Retinal pigment epithelial cell (primary cell): ENCODE results near the gene OR52A5.

Source experiments
- DNase-seq: peaks from one replicate; pipeline ENCODE4 v3.0.0-alpha.2; 2010; ENCODE audit warnings: low read depth
- H3K4me3 ChIP-seq: 2 replicates; pipeline ENCODE4 v1.5.1; 2011; ENCODE audit warnings: mild to moderate bottlenecking, low read length, control low read depth, moderate library complexity
- TF ChIP-seq, protein P1 (sequence below): conservative IDR thresholded peaks from 2 replicates; pipeline ENCODE4 v1.5.1; 2011; ENCODE audit warnings: low read depth, low read length, control low read depth, inconsistent platforms

OR52A5 gene

DNA sequence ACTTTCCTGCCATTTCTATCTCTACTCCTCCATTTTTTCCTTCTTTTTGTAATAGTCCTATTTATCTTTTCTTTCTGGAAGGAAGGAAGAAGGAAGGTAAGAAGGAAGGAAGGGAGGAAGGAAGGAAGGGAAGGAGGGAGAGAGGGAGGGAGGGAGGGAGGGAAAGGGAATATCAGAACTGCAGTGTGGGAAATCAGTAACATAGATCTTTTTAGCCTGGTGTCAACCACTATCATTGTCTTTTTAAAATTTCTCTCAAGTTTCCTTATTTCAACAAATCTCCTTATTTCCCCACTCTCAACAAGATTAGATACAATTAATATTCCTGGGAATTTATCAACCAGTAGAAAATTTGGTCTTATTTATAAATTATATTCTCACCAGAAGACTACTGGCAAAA, 35.1 kb downstream of the OR52A5 start:
- H3K4me3 ChIP-seq: no peak overlapping the region
- DNase-seq: no peak
- TF ChIP-seq, protein P1, sequence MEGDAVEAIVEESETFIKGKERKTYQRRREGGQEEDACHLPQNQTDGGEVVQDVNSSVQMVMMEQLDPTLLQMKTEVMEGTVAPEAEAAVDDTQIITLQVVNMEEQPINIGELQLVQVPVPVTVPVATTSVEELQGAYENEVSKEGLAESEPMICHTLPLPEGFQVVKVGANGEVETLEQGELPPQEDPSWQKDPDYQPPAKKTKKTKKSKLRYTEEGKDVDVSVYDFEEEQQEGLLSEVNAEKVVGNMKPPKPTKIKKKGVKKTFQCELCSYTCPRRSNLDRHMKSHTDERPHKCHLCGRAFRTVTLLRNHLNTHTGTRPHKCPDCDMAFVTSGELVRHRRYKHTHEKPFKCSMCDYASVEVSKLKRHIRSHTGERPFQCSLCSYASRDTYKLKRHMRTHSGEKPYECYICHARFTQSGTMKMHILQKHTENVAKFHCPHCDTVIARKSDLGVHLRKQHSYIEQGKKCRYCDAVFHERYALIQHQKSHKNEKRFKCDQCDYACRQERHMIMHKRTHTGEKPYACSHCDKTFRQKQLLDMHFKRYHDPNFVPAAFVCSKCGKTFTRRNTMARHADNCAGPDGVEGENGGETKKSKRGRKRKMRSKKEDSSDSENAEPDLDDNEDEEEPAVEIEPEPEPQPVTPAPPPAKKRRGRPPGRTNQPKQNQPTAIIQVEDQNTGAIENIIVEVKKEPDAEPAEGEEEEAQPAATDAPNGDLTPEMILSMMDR: no peak

DNA sequence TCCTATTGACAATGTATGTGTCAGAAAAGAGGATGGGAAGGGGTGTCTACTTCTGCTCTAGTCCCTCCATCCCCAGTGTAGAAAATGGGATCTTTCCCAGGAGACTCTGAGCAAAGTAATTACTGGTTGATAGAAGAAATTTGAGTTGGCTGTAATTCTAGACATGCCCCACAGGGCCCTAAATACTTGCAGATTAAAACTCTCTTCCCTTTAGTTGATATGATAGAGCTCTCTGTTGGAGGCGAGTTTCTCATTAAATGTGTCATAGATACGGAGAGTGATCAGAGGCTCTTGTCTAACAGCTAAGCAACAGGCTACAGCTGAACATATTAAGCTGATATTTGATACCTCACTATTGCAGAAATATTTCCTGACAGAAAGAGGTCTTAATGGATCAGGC, 35.9 kb downstream of the OR52A5 start:
- TF ChIP-seq, protein P1: no peak
- no peak for DNase-seq
- no peak overlapping the region for H3K4me3 ChIP-seq

DNA sequence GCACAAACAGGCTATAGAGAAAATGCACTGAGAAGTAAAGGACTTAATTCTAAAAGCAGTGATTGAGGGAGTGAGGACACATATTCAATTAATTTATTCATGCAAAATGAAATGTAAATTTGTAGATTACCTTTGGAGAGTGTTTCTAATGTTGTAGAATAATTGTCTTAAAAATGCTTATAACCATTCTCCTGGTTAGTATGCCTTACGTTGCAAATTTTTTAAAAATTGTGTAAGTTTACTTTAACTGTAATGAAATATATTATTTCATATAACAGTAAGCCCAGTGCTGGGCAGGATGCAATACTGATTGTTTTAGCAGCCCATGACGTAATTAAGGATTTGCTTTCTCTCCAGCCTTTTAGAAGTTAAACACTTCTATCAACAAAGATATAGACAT, 42.1 kb downstream of the OR52A5 start:
- H3K4me3 ChIP-seq: no peak overlapping the region
- TF ChIP-seq, protein P1: no peak
- DNase-seq: no peak

DNA sequence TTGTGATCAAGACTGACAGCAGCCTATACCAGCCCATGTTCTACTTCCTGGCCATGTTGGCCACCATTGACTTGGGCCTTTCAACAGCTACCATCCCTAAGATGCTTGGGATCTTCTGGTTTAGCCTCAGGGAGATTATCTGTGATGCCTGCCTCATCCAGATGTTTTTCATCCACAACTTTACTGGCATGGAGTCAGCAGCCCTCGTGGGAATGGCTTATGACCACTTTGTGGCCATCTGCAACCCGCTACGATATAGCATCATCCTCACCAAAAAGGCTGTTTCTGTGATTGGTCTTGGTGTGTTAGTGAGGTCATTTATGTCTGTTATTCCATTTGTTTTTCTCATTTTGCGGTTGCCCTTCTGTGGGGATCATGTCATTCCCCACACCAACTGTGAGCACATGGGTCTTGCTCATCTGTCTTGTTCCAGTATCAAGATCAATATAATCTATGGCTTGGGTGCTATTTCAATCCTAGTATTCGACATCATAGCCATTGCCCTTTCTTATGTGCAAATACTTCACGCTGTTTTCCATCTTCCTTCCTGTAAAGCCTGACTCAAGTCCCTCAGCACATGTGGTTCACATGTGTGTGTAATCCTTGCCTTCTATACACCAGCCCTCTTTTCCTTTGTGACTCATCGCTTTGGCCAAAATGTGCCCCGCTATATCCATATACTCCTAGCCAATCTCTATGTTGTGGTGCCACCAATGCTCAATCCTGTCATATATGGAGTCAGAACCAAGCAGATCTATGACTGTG, 45.2 kb downstream of the OR52A5 start:
- no peak for DNase-seq
- TF ChIP-seq, protein P1: no peak

DNA sequence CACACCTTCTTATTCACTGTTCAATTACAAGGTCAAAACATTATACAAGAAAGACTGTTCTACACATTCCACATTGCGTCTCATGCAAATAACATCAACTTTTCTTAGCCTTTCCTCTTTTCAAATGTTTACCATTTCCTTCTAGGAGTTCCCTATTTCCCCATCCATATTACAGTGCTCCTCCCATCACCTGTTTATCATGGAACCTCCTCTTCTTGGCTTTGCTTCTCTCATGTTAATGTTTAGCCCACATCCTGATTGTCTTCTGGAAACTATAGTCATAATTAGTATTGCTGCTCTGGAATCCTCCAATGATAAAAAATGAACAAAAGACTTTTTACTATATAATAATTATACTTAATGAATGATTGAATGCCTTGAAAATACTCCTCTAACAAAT, 47.5 kb downstream of the OR52A5 start:
- no peak overlapping the region for H3K4me3 ChIP-seq
- no peak for DNase-seq
- TF ChIP-seq, protein P1: no peak

More for the DNA sequence above, 45.2 kb downstream of the OR52A5 start:
- H3K4me3 ChIP-seq: no peak overlapping the region

DNA sequence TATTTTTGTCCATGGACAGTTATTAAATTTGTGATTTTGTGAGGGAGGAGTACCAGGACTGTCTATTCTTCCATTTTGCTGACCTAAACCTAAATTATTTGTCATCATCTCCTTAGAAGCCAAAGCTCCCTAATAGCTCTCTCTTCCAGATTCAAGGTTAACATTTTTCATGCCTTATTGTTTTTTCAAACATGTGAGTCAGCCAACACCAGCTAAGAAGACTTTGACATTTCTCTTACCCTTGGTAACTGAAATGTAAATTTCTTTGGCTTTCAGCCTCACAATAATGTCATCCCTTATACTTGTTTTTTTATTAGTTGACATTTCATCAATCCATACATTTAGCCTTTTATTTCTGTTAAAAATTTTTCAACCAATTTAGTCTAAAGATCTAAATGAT, 49.6 kb downstream of the OR52A5 start:
- no peak for DNase-seq

DNA sequence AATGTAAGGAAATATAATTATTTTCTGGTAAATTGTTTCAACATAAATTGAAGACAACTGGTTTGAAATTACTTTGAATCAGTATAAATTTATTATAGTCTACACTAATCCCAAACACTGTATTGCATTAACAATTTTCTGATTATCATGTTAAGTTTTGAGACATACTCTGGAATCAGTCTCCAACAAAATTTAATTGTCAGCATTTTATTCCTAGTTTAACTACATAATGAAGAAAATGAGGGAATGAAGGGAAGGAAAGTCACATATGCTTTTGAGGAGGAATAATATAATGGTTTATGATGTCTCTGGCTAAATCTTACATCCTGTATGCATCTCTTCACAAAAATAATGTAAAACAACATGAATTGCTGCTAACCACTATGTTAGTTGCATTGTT, 54.6 kb downstream of the OR52A5 start:
- no peak overlapping the region for H3K4me3 ChIP-seq
- TF ChIP-seq, protein P1: no peak
- no peak for DNase-seq

More for the DNA sequence above, 49.6 kb downstream of the OR52A5 start:
- TF ChIP-seq, protein P1: no peak
- no peak overlapping the region for H3K4me3 ChIP-seq
